ENCODE measurements around the gene SMIM10L1. TPM values are rescaled to one million over a fixed set of nuclear protein-coding genes. Genes with fewer than 3 reads are reported as not detected.

The SMIM10L1 gene
- total RNA-seq = 1 to 10 TPM; 7.5 to 9.6 (median 8.1) TPM

DNA sequence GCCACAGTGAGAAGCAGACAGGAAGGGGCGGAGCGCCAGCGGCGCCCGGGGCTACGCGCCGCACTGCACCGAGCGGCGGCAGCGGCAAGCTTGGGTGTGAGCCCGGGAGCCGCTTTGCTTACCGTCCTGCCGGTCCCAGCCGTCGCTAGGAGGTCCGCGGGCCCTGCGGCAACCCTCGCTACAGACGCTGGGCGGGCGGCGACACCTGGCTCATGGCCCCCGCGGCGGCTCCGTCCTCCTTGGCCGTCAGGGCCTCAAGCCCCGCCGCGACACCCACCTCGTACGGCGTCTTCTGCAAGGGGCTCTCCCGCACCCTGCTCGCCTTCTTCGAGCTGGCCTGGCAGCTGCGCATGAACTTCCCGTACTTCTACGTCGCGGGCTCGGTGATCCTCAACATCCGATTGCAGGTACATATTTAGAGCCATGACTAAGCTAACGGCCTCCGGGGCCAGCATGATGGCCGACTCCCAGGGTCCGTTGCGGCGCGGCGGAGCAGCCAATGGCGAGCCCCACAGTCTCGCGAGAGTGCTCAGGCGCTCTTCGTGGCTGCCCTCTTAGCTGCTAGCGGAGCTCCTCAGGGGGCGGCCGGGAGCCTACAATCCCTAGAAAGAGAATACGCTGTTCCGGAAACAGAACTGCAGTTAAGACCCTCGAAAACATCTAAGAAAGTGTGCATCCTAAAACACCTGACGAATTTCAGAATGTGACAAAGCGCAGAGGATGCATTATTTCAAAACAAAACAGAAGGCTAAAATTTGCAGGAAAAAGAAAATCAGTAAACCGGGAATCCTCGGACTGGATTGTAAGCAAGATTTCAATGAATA lies at the start of gene SMIM10L1:
Gene SMIM10L1 (plus strand): TSS at position 50 of the 824 bp plus-strand sequence. CDS start 163 bp downstream, at position 213.
- H3K27me3 ChIP-seq = no peaks in the 10 kb centered on the region
- H3K4me1 ChIP-seq = peaks cover 0 to 52% (median 22%) of the 10 kb centered on the region in 4 donors
- peak within 1 kb of the TSS; percentile 79 to 98 (median 98) for H3K27ac ChIP-seq
- H3K4me3 ChIP-seq = peak within 1 kb of the TSS; percentile 66 to 93 (median 80)
- 0 to 1% methylated on average over 34 to 35 of the region's 70 CpGs for WGBS, 2 donors
- peak; percentile 73 to 82 for DNase-seq (ENCODE audit: low spot score in 2 of 2)
- TF ChIP-seq POLR2A (IDR thresholded peaks at IDR 0.05) (peak; percentile 7 to 42), EP300 (IDR thresholded peaks at IDR 0.05) (peak in 1 of 2 donors; percentile 90)
- TF ChIP-seq, protein P1, sequence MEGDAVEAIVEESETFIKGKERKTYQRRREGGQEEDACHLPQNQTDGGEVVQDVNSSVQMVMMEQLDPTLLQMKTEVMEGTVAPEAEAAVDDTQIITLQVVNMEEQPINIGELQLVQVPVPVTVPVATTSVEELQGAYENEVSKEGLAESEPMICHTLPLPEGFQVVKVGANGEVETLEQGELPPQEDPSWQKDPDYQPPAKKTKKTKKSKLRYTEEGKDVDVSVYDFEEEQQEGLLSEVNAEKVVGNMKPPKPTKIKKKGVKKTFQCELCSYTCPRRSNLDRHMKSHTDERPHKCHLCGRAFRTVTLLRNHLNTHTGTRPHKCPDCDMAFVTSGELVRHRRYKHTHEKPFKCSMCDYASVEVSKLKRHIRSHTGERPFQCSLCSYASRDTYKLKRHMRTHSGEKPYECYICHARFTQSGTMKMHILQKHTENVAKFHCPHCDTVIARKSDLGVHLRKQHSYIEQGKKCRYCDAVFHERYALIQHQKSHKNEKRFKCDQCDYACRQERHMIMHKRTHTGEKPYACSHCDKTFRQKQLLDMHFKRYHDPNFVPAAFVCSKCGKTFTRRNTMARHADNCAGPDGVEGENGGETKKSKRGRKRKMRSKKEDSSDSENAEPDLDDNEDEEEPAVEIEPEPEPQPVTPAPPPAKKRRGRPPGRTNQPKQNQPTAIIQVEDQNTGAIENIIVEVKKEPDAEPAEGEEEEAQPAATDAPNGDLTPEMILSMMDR (IDR thresholded peaks at IDR 0.05) = peak in 1 of 5 experiments; percentile 29
- peaks cover 0 to 5% (median 0%) of the 10 kb centered on the region in 3 donors for H3K36me3 ChIP-seq
- H3K9me3 ChIP-seq = no peaks in the 10 kb centered on the region

DNA sequence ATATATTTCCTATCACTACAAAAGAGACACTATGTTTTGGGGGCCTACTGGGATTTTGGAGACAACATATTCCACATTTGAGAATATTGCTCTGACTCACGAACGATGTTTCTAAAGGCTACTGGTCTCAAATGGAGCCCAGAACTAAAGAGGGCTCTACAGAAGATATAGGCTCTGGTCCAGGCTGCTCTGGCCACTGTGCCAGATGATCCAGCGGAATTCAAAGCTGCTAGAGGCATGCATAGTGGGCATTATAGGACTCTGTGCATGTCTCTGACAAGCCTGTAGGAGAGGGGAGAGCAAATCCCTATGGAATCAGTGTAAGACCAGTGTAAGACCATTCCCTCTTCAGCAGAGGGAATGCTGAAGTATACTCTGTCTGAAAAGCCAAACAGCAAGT lies 40.6 kb upstream of the SMIM10L1 start:
- H3K9me3 ChIP-seq = no peaks in the 10 kb centered on the region
- peaks cover 0 to 10% (median 0%) of the 10 kb centered on the region in 3 donors for H3K36me3 ChIP-seq
- 73 to 89% methylated on average over 3 of the region's 3 CpGs for WGBS, 2 donors
- DNase-seq (ENCODE audit: low spot score in 2 of 2) = no peak
- H3K4me3 ChIP-seq = no peak overlapping the region
- H3K27me3 ChIP-seq = no peaks in the 10 kb centered on the region
- TF ChIP-seq EP300 (IDR thresholded peaks at IDR 0.05) = no peak
- TF ChIP-seq POLR2A (IDR thresholded peaks at IDR 0.05) = no peak
- TF ChIP-seq, protein P1 (IDR thresholded peaks at IDR 0.05) = no peak
- peaks cover 0 to 32% (median 0%) of the 10 kb centered on the region in 4 donors for H3K4me1 ChIP-seq
- H3K27ac ChIP-seq = no peak overlapping the region

DNA sequence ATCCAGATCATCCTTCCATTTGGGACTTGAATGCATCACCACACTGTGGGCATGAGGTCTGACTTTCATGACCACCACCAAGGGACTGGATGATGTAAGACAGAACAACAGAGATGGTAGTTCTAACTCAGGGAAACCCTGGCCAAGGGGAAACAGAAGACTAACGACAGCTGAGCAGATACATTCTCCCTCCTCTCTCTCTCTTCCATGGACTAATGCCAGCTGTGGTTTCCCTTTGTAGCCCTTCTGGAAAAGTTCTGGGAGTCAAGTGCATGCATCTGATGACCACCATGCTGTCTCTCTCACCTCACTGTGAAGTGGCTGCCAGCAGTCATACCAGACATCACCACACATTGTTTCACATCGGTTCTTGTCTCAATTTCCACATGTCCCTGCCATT lies 40.0 kb upstream of the SMIM10L1 start:
- peaks cover 0 to 10% (median 0%) of the 10 kb centered on the region in 3 donors for H3K36me3 ChIP-seq
- no peak for TF ChIP-seq EP300 (IDR thresholded peaks at IDR 0.05)
- no peaks in the 10 kb centered on the region for H3K27me3 ChIP-seq
- WGBS, 2 donors = 54 to 56% methylated on average over 2 of the region's 2 CpGs
- no peak overlapping the region for H3K4me3 ChIP-seq
- no peaks in the 10 kb centered on the region for H3K9me3 ChIP-seq
- peaks cover 0 to 32% (median 0%) of the 10 kb centered on the region in 4 donors for H3K4me1 ChIP-seq
- H3K27ac ChIP-seq = no peak overlapping the region
- no peak for DNase-seq (ENCODE audit: low spot score in 2 of 2)

DNA sequence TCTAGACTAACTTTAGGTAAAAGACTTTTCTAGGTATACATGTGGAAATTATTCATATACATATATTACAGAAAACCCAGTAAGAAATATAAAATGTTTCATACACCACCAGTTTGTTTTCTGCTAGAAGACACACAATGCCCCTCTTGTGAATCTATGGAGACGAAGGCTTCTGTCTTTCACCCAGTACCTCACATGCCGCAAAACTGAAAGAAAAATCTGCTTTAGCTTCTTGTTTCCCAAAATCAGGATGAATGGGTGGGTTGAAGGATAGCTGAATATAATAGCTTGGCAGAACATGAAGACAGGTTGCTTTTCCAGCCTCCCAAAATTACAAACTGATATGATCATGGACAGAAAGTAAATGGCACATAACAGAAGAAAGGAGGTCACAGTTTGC lies 37.8 kb upstream of the SMIM10L1 start:
- 59 to 70% methylated on average over 2 of the region's 2 CpGs for WGBS, 2 donors
- peaks cover 0 to 32% (median 0%) of the 10 kb centered on the region in 4 donors for H3K4me1 ChIP-seq
- H3K9me3 ChIP-seq = no peaks in the 10 kb centered on the region
- TF ChIP-seq EP300 (IDR thresholded peaks at IDR 0.05) = no peak
- TF ChIP-seq, protein P1 (IDR thresholded peaks at IDR 0.05) = no peak
- H3K27ac ChIP-seq = no peak overlapping the region
- H3K4me3 ChIP-seq = no peak overlapping the region
- H3K36me3 ChIP-seq = peaks cover 0 to 10% (median 0%) of the 10 kb centered on the region in 3 donors
- DNase-seq (ENCODE audit: low spot score in 2 of 2) = no peak
- no peaks in the 10 kb centered on the region for H3K27me3 ChIP-seq

DNA sequence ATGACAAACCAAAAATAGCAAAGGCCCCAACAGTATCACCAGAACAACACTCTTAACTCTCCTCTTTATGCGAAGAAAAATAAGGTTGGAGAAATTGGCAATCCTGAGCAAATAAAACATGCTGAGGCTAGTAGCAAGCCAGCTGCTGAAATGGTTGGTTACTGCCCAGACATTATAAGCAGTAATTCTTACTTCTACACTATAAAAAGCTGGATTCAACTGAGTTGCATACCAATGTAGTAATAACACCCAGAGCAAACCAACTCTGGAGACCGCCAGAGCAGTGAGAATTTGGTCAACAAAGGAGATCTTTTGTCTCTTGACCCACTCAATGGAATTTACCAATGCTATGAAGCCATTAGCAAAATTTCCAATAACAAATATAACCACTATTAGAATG lies 37.2 kb upstream of the SMIM10L1 start:
- 39 to 59% methylated on average over 2 of the region's 2 CpGs for WGBS, 2 donors
- peaks cover 0 to 32% (median 0%) of the 10 kb centered on the region in 4 donors for H3K4me1 ChIP-seq
- no peaks in the 10 kb centered on the region for H3K27me3 ChIP-seq
- TF ChIP-seq POLR2A (IDR thresholded peaks at IDR 0.05) (no peak), EP300 (IDR thresholded peaks at IDR 0.05) (no peak)
- TF ChIP-seq, protein P1 (IDR thresholded peaks at IDR 0.05) = no peak
- H3K27ac ChIP-seq = peak overlapping the region in 1 of 4 donors; percentile 28
- no peak overlapping the region for H3K4me3 ChIP-seq
- DNase-seq (ENCODE audit: low spot score in 2 of 2) = no peak
- H3K36me3 ChIP-seq = peaks cover 0 to 4% (median 0%) of the 10 kb centered on the region in 3 donors
- H3K9me3 ChIP-seq = no peaks in the 10 kb centered on the region
